ENCODE results near the gene RBM33.
"Not testable (repeated sequence)": the region's sequence is repeated elsewhere in the genome, so short reads cannot be mapped to it uniquely, and the experiment has no call there.

RBM33 gene

GRCh38 chr7:155817515-155817914 lies 173.1 kb downstream of the RBM33 start:
- H3K27ac Mint-ChIP-seq; H3K9me3 Mint-ChIP-seq; ATAC-seq; H3K36me3 Mint-ChIP-seq (ENCODE audit: low read depth); H3K4me3 Mint-ChIP-seq; DNase-seq; H3K4me1 Mint-ChIP-seq: not testable (repeated sequence)
- peaks cover 29% of the 10 kb centered on the region for H3K27me3 Mint-ChIP-seq

GRCh38 chr7:155818154-155818819 lies 173.8 kb downstream of the RBM33 start:
- H3K9me3 Mint-ChIP-seq, result no peaks in the 10 kb centered on the region
- H3K4me1 Mint-ChIP-seq, result peaks cover 3% of the 10 kb centered on the region
- ATAC-seq (no peak), DNase-seq (no peak)
- no peak overlapping the region for H3K27ac Mint-ChIP-seq
- H3K36me3 Mint-ChIP-seq (ENCODE audit: low read depth), result no peaks in the 10 kb centered on the region
- H3K4me3 Mint-ChIP-seq, result no peak overlapping the region
- peaks cover 21% of the 10 kb centered on the region for H3K27me3 Mint-ChIP-seq

- Mint-ChIP-seq H3K27ac (no peak overlapping the region), H3K36me3 (ENCODE audit: low read depth) (no peaks in the 10 kb centered on the region)
- DNase-seq, result no peak
Observed at GRCh38 chr7:155818820-155819168, 174.3 kb downstream of the RBM33 start.

GRCh38 chr7:155819186-155819585 lies 174.7 kb downstream of the RBM33 start:
- Mint-ChIP-seq H3K4me3 (no peak overlapping the region), H3K27ac (no peak overlapping the region), H3K9me3 (no peaks in the 10 kb centered on the region), H3K4me1 (peaks cover 3% of the 10 kb centered on the region), H3K36me3 (ENCODE audit: low read depth) (no peaks in the 10 kb centered on the region), H3K27me3 (peaks cover 14% of the 10 kb centered on the region)
- no peak for DNase-seq
- ATAC-seq, result no peak

More at GRCh38 chr7:155818820-155819168, 174.3 kb downstream of the RBM33 start:
- no peak for ATAC-seq
- Mint-ChIP-seq H3K4me3 (no peak overlapping the region), H3K4me1 (peaks cover 3% of the 10 kb centered on the region), H3K9me3 (no peaks in the 10 kb centered on the region), H3K27me3 (peaks cover 17% of the 10 kb centered on the region)

GRCh38 chr7:155820246-155820645 lies 175.8 kb downstream of the RBM33 start:
- H3K4me3 Mint-ChIP-seq, result no peak overlapping the region
- ATAC-seq (no peak), DNase-seq (no peak)
- H3K36me3 Mint-ChIP-seq (ENCODE audit: low read depth), result no peaks in the 10 kb centered on the region
- no peak overlapping the region for H3K27ac Mint-ChIP-seq
- peaks cover 3% of the 10 kb centered on the region for H3K4me1 Mint-ChIP-seq
- H3K9me3 Mint-ChIP-seq, result no peaks in the 10 kb centered on the region
- H3K27me3 Mint-ChIP-seq, result peaks cover 9% of the 10 kb centered on the region

GRCh38 chr7:155820788-155821187 lies 176.3 kb downstream of the RBM33 start:
- H3K4me3 Mint-ChIP-seq, result no peak overlapping the region
- DNase-seq (no peak), ATAC-seq (no peak)
- H3K9me3 Mint-ChIP-seq, result no peaks in the 10 kb centered on the region
- peaks cover 5% of the 10 kb centered on the region for H3K27me3 Mint-ChIP-seq
- no peak overlapping the region for H3K27ac Mint-ChIP-seq
- H3K4me1 Mint-ChIP-seq, result no peaks in the 10 kb centered on the region
- H3K36me3 Mint-ChIP-seq (ENCODE audit: low read depth), result no peaks in the 10 kb centered on the region

- Mint-ChIP-seq H3K27ac (no peak overlapping the region), H3K9me3 (no peaks in the 10 kb centered on the region), H3K36me3 (ENCODE audit: low read depth) (no peaks in the 10 kb centered on the region), H3K4me1 (no peaks in the 10 kb centered on the region), H3K4me3 (no peak overlapping the region), H3K27me3 (peaks cover 1% of the 10 kb centered on the region)
- ATAC-seq, result no peak
- DNase-seq, result no peak
Observed at GRCh38 chr7:155821851-155822250, 177.4 kb downstream of the RBM33 start.

GRCh38 chr7:155824227-155824886 lies 179.9 kb downstream of the RBM33 start:
- DNase-seq, result no peak
- Mint-ChIP-seq H3K27me3 (peaks cover 3% of the 10 kb centered on the region), H3K9me3 (no peaks in the 10 kb centered on the region), H3K27ac (no peak overlapping the region), H3K4me1 (no peaks in the 10 kb centered on the region), H3K36me3 (ENCODE audit: low read depth) (no peaks in the 10 kb centered on the region), H3K4me3 (no peak overlapping the region)
- ATAC-seq, result no peak

- Mint-ChIP-seq H3K9me3 (no peaks in the 10 kb centered on the region), H3K27ac (no peak overlapping the region), H3K4me1 (no peaks in the 10 kb centered on the region), H3K4me3 (no peak overlapping the region), H3K36me3 (ENCODE audit: low read depth) (no peaks in the 10 kb centered on the region), H3K27me3 (peaks cover 3% of the 10 kb centered on the region)
- DNase-seq, result no peak
- ATAC-seq, result no peak
Observed at GRCh38 chr7:155825336-155825735, 180.9 kb downstream of the RBM33 start.

- no peak for ATAC-seq
- no peak overlapping the region for H3K4me3 Mint-ChIP-seq
- no peaks in the 10 kb centered on the region for H3K9me3 Mint-ChIP-seq
- peaks cover 3% of the 10 kb centered on the region for H3K27me3 Mint-ChIP-seq
- no peaks in the 10 kb centered on the region for H3K36me3 Mint-ChIP-seq (ENCODE audit: low read depth)
- no peaks in the 10 kb centered on the region for H3K4me1 Mint-ChIP-seq
- no peak overlapping the region for H3K27ac Mint-ChIP-seq
- DNase-seq, result no peak
Observed at GRCh38 chr7:155829796-155830470, 185.5 kb downstream of the RBM33 start.
